8988T (cell line): Measurements from ENCODE around the gene HM13.
"Not testable (repeated sequence)": the region's sequence is repeated elsewhere in the genome, so short reads cannot be mapped to it uniquely, and the experiment has no call there.

Source experiments
- DNase-seq: peaks from one replicate; pipeline ENCODE4 v3.0.0; 2011

HM13 gene

GRCh38 chr20:31543966-31544598 lies 29.8 kb downstream of the HM13 start:
- DNase-seq = no peak

GRCh38 chr20:31544600-31544999 lies 30.4 kb downstream of the HM13 start:
- DNase-seq = no peak

DNA sequence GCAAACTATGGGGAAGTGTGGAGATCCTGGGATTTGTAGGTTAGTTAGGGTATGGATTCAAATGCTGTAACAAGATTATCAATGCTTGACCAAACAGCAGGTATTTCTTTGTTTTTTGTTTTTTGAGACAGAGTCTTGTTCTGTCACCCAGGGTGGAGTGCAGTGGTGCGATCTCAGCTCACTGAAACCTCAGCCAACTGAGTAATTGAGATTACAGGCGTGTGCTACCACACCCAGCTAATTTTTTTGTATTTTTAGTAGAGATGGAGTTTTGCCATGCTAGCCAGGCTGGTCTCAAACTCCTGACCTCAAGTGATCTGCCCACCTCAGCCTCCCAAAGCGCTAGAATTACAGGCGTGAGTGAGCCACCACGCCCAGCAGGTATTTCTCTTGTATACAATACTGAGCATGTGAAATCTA lies 31.4 kb downstream of the HM13 start:
- DNase-seq = not testable (repeated sequence)

GRCh38 chr20:31547017-31547675 lies 32.9 kb downstream of the HM13 start:
- no peak for DNase-seq

GRCh38 chr20:31547720-31548298 lies 33.6 kb downstream of the HM13 start:
- no peak for DNase-seq

DNA sequence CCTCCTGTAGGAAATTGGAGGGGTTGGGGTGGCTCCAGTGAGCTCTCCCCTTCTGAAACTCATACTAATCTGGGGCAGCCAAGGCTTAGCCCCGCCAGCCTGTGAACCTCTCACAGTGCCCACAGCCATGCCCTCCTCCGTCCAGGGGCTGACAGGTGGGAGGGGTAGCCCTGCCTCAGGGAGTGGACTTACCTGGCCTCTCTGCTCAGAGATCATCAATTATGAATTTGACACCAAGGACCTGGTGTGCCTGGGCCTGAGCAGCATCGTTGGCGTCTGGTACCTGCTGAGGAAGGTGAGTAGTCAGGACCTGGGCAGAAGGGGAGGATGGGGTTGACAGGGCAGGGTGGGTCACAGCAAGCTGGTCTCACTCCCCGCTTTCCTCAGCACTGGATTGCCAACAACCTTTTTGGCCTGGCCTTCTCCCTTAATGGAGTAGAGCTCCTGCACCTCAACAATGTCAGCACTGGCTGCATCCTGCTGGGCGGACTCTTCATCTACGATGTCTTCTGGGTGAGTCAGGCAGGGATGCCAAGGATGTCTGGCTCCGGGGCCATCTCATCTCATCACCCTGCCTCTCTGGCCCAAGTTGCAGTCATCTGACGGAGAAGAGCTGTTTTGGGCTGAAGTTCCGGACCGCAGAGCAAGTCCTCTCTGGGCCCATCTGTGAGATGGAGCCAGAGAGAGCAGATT lies 34.7 kb downstream of the HM13 start:
- no peak for DNase-seq

DNA sequence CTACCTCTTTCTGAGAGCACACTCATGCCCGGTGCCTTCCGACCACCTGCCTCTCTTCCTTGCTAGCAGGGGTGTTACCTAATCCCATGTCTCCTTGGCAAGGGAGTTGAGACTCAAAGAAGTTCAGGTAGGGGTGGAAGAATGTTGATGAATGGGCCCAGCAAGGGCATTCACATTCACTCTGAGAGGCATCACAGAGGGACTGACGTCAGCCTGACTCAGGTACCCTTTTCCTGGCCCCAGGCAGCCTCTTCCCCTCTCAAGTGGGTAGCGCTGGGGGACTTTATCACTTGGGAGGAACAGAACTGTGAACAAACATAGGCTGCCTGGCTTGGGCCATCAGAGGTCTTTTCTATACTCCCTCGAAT lies 35.3 kb downstream of the HM13 start:
- no peak for DNase-seq

DNA sequence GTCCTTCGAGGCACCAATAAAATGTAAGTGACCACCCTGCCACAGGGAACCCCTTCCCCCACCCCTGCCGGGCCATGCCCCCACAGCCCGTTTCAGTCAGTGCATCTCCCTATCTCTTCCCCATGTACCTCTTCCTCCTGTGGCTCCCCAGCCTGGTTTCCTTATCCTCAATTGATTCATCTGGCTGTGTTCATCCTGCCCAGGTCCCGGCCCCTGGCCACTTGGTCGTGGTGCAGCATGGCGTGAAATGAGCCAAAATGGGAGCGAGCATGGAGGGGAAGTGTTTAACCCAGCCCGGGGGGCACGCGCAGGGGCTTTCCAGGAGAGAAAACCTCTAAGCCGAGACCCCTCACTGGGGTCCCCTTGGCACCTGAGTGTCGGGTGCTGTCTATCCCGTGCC lies 35.9 kb downstream of the HM13 start:
- no peak for DNase-seq

- DNase-seq = no peak
These were observed 37.2 kb downstream of the HM13 start for GRCh38 chr20:31551163-31552081.

GRCh38 chr20:31555203-31555775 lies 41.0 kb downstream of the HM13 start:
- DNase-seq = no peak

GRCh38 chr20:31559704-31560093 lies 45.5 kb downstream of the HM13 start:
- no peak for DNase-seq

DNA sequence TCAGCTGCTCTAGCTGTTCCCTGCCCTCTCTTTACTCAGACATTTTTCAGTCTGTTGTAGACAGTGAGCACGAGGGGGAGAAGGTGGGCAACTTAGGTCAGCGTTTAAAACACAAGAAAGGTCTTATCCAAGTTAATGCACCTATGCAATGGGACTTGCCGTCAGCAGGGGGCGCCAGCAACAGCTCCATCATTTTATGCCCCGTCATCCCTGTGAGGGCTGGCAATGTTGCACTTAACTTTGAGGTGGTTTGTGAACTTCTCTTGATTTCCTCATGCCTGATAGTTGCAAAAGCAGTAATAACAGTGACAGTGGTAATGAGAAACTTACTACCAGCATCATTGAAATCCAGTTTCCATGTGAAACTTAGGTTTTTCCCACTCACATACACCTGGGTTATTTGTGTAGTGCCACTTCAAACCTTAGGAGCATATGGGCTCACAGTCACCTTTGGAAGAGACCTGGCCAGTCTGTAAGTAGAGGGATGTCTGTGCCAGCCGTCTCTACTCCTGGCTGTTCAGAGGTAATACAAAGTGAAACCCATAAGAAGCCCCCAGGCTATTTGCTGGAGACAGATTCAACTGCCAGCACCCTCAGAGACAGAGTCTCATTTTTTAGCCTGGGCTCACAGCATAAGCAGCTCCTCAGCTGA lies 46.0 kb downstream of the HM13 start:
- DNase-seq = no peak

DNA sequence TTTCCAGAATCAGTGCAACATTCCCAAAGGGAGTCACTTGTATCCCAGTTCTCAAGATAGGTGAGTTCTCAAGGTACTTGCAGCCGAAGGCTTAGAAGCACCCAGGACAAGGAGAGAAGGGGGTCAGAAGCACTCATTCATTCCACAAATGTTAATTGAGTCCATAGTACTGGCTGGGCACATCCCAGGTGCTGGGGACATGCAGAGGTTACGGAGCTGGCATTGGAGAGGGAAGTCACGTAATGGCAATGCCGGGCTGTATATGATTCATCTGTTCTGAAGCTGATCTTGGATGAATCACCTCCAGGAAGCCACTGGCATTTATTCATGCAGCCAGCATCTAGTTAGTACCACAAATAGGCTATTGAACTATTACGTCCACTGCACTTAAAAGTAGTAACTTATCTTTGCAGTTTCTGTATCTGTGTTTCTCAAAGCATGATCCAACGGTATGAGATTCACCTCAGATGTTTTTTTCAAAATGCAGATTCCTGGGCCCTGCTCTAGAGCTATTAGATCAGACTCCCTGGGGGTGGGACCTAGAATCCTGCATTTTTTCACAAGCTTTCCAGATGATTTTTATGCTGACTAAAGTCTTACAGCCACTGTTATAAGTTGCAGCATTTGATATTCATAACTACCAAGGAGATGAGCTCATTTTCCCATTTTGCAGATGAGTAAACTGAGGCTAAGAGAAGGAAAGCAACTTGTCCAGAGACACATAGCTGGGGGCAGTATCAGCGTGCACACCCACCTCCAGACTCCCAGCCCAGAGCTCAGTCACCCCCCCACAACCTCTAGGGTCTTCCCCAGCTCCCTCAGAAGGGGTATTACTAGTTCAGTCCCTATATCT lies 46.7 kb downstream of the HM13 start:
- no peak for DNase-seq

- DNase-seq = no peak
These were observed 48.0 kb downstream of the HM13 start for GRCh38 chr20:31562241-31562640.

- DNase-seq = no peak
These were observed 50.0 kb downstream of the HM13 start for GRCh38 chr20:31564284-31564683.

DNA sequence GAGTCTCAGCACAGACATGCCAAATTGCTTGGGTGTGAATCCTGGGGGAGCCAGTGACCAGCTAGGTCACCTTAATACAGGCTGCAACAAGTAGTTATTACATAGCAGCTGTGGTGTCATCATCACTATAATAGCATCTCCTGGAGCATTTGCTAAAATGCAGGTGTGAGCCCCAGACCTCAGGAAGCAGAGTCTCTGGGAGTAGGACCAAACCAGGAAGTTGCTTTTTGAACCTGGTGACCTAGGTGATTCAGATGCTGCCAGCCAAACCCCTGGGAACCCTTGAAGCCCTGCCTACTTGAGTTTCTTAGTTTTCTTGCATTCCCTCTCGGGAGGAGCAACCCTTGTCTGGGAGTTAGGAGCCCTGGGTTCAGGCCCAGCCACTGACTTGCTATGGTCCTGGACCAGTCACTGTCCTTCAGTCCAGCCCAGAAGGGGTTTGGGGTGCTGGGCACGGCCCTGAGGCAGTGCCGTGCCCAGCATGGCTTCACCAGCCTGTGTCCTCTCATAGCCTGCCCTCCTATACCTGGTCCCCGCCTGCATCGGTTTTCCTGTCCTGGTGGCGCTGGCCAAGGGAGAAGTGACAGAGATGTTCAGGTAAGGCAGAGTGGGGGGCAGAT lies 51.6 kb downstream of the HM13 start:
- no peak for DNase-seq

DNA sequence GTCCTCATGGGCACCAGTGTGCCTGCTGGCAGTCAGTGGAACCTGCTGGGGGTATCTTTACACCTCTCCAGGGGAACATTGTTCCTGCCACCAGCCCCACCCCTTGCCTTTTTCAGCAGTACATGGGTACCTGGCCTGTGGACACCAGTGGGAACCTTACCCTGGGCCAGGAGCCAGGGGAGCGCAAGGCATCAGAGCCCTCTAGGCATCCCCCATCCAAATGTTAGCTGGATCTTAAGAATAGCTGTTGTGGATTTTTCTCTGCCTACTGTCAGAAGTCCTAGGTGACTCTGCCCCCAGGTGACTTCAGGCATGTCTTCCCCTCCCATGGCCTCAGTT lies 52.0 kb downstream of the HM13 start:
- no peak for DNase-seq

GRCh38 chr20:31566658-31567379 lies 52.6 kb downstream of the HM13 start:
- DNase-seq = no peak

DNA sequence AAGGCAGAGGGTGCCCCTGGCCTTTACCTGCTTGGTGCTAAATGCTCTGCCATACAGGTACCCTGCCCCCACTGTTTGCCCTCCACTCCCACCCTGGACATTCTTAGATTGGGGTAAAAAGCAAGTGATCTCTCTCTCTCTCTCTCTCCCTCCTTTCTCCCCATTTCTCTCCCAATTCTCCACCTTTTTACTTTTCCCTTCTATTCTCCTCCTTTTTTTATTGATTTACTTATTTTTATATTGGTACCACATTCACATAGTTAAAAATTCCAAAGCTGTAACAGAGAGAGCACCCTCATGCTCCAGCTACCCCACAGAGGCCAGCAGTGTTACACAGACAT lies 53.1 kb downstream of the HM13 start:
- no peak for DNase-seq
